OCI-LY3 (cell line): ENCODE measurements around the gene APOM.

Experiments used
- H2AFZ ChIP-seq: fragments of 200-600, 300-600 bp; shearing (Covaris generic); 2 replicates; pipeline ENCODE4 v1.6.0; 2014; ENCODE audit warnings: antibody characterized with exemption, low read depth, low read length
- H3K27ac ChIP-seq: fragments of 200-600, 300-600 bp; sonication (generic); 2 replicates; pipeline ENCODE4 v1.5.1; 2014; ENCODE audit warnings: mild to moderate bottlenecking, low read length, moderate library complexity, mixed read lengths
- H3K27me3 ChIP-seq: fragments of 200-600, 300-600 bp; sonication (generic); 2 replicates; pipeline ENCODE4 v1.6.1; 2014; ENCODE audit warnings: low read depth, low read length, mixed read lengths
- H3K36me3 ChIP-seq: fragments of 200-600, 300-600 bp; sonication (generic); replicated peaks from 2 replicates; pipeline ENCODE3; 2014; ENCODE audit warnings: low read depth, low read length, mixed read lengths
- H3K4me1 ChIP-seq: fragments of 300-600, 200-600 bp; sonication (generic); 2 replicates; pipeline ENCODE4 v1.6.1; 2014; ENCODE audit warnings: low read length, mixed read lengths
- H3K4me2 ChIP-seq: fragments of 200-600, 300-600 bp; sonication (generic); 2 replicates; pipeline ENCODE4 v1.6.1; 2014; ENCODE audit warnings: low read length, mixed read lengths
- H3K4me3 ChIP-seq: fragments of 300-600, 200-600 bp; sonication (generic); 2 replicates; pipeline ENCODE4 v1.5.1; 2014; ENCODE audit warnings: antibody characterized with exemption, mild to moderate bottlenecking, low read length, moderate library complexity
- H3K79me2 ChIP-seq: fragments of 300-600, 200-600 bp; shearing (Covaris generic); 2 replicates; pipeline ENCODE4 v1.6.1; 2014; ENCODE audit warnings: mild to moderate bottlenecking, low read length, mixed read lengths
- H3K9ac ChIP-seq: fragments of 300-600, 200-600 bp; shearing (Covaris generic); 2 replicates; pipeline ENCODE4 v1.6.0; 2014; ENCODE audit warnings: mild to moderate bottlenecking, low read length, moderate library complexity
- H3K9me3 ChIP-seq: fragments of 200-600, 300-600 bp; shearing (Covaris generic); 2 replicates; pipeline ENCODE4 v1.6.1; 2014; ENCODE audit warnings: low read length, mixed read lengths; ENCODE audit not compliant: insufficient read depth
- H4K20me1 ChIP-seq: fragments of 200-600, 300-600 bp; sonication (generic); 2 replicates; pipeline ENCODE4 v1.6.1; 2016; ENCODE audit warnings: low read length, mixed read lengths; ENCODE audit not compliant: insufficient read depth
- EZH2phosphoT487 ChIP-seq: fragments of 200-600 bp; shearing (Covaris generic); IDR thresholded peaks from 2 replicates; pipeline ENCODE4 v1.6.1; 2018; ENCODE audit warnings: antibody characterized with exemption, mixed run types, low read depth
- TF ChIP-seq, protein P1 (sequence below): fragments of 200-600, 300-600 bp; sonication (generic); IDR thresholded peaks from 2 replicates; pipeline ENCODE4 v1.5.1; 2014; ENCODE audit warnings: antibody characterized with exemption, low read length, low read depth

The APOM gene

DNA sequence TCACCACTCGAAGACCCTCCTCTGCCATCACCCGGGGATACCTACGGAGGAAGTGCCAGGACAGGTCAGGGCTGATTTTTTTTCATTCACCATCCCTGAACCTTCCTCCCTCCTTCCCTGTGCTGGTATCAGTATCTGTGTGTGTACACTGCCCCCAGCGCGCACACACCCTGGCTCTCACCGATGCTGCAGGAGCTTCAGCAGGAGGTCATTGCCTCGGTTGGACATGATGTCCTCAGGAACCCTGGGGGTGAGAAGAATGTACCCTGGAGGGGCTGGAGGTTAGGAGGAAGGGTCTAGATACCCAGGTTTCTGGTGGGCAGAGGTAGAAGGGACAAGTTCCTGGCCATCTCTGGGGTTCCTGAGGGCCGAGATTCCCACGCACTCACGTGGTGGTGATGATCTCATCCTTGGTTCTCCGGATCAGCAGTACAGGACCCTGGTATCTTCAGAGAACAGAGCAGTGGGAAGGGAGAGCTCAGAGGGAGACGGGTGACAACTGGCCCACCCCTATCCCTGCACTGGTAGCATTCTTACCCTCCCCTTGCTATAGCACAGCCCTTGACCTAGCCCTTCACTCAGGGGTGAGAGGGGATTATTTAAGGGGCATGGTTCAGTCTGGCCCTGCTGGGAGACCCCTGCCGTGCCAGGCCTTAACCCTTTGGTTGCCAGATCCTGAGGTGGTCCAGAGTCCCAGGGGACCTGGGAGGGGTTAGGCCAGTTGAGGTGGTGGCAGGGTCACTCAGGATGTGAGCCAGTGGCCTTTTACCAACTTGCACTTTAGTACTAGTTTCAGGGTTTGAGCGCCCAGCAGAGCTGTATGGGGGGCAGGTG, 32.4 kb downstream of the APOM start:
- H3K4me2 ChIP-seq, result no peak overlapping the region
- H3K4me1 ChIP-seq, result peaks cover 5% of the 10 kb centered on the region; the same call in 1 of the 2 replicates
- H4K20me1 ChIP-seq, result no peaks in the 10 kb centered on the region
- H3K27ac ChIP-seq, result no peak overlapping the region
- TF ChIP-seq EZH2phosphoT487, result no peak
- TF ChIP-seq, protein P1, sequence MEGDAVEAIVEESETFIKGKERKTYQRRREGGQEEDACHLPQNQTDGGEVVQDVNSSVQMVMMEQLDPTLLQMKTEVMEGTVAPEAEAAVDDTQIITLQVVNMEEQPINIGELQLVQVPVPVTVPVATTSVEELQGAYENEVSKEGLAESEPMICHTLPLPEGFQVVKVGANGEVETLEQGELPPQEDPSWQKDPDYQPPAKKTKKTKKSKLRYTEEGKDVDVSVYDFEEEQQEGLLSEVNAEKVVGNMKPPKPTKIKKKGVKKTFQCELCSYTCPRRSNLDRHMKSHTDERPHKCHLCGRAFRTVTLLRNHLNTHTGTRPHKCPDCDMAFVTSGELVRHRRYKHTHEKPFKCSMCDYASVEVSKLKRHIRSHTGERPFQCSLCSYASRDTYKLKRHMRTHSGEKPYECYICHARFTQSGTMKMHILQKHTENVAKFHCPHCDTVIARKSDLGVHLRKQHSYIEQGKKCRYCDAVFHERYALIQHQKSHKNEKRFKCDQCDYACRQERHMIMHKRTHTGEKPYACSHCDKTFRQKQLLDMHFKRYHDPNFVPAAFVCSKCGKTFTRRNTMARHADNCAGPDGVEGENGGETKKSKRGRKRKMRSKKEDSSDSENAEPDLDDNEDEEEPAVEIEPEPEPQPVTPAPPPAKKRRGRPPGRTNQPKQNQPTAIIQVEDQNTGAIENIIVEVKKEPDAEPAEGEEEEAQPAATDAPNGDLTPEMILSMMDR, result no peak
- H3K9me3 ChIP-seq, result no peaks in the 10 kb centered on the region
- H3K79me2 ChIP-seq, result no peaks in the 10 kb centered on the region
- H3K36me3 ChIP-seq, result peaks cover 2% of the 10 kb centered on the region
- H3K27me3 ChIP-seq, result no peaks in the 10 kb centered on the region
- H2AFZ ChIP-seq, result no peak overlapping the region
- no peak overlapping the region for H3K9ac ChIP-seq
- no peak overlapping the region for H3K4me3 ChIP-seq

DNA sequence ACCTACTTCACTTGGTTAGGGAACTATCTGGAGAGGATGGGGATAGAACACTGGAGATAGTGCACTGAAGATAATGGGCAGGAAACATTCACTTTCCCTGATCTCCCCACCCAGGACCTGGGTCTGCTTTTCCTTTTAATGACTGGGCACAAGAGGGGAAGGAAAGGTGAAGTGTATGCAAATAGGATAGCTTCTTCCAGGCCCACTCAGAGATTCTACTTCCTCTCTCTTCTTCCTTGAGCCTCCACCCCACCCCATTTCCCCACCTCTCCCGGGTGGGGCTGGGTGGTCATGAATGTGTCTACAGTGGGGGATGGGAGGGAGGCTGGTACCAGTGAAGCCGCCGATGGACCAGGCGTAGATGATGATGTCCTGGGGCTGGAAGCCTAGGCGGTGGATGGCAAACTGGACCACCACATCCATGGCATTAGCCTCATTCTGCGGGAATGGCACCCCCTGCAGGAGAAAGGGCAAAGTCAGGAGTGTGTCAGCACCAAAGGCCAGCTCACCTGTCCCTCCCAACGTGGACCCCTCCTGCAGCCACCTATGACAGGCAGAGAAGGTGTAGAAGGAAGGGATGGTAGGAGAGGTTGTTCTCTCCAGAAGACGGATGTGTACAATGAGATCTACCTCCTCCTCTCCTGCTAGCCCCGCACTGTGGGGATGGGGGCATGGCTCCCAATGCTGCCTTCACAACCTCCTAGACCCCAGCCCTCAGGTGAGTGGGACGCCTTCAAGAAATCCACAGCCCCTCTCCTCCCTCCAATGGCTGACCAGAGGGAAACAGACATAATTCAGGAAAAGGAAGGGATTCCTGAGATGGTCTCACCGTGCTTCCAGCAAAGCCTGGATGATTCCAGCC, 33.8 kb downstream of the APOM start:
- no peak overlapping the region for H3K4me3 ChIP-seq

DNA sequence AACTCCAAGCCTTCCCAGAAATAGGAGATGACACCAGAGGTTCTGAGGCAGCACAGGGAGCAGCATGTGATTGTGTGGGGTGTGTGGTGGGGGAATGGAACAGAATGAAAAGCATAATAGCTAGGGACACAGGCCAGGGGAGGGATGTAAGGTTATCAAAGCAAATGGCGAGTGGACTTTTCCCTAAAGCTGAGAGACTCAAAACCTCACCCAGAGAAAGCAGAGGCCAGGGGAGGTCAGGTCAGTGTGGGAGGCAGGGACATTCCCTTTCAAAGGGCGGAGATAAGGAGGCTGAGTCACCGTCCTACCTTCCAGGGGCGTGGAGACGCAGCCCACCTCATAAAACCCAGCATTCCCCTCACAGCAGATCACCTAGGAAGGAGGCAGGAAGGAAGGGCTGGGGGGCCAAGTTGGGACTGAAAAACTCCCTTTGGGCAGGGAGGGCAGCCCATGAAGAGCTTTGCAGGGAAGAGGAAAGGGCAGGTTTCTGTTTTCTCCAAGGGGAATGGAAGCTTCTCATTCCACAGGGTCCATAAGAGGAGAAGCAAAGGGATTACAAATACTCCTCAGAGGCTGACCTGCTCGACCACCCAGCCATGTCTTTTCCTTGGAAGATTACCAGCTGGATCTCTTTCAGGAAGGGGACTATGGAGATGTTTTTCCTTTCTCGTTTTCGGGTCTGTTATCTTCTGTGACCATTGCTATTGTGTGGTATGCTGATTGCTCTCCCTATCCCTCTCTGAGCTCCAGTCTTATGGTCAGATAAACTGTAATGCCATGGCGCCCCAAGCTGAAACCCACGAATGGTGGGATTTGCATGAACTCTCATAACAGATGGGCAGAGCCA, 34.8 kb downstream of the APOM start:
- Histone ChIP-seq H4K20me1 (no peaks in the 10 kb centered on the region), H3K27me3 (no peaks in the 10 kb centered on the region), H3K4me2 (no peak overlapping the region), H2AFZ (no peak overlapping the region), H3K27ac (no peak overlapping the region), H3K9ac (no peak overlapping the region), H3K4me1 (peaks cover 5% of the 10 kb centered on the region; the same call in 1 of the 2 replicates), H3K79me2 (no peaks in the 10 kb centered on the region), H3K4me3 (no peak overlapping the region), H3K36me3 (peaks cover 2% of the 10 kb centered on the region), H3K9me3 (no peaks in the 10 kb centered on the region)
- no peak for TF ChIP-seq EZH2phosphoT487
- TF ChIP-seq, protein P1, result no peak

More for the DNA sequence above, 33.8 kb downstream of the APOM start:
- peaks cover 5% of the 10 kb centered on the region; the same call in 1 of the 2 replicates for H3K4me1 ChIP-seq
- peaks cover 2% of the 10 kb centered on the region for H3K36me3 ChIP-seq
- H2AFZ ChIP-seq, result no peak overlapping the region
- no peaks in the 10 kb centered on the region for H3K9me3 ChIP-seq
- no peak overlapping the region for H3K4me2 ChIP-seq
- no peak overlapping the region for H3K9ac ChIP-seq
- TF ChIP-seq, protein P1, result peak; percentile 25; the same call in 1 of the 2 replicates
- no peak for TF ChIP-seq EZH2phosphoT487
- H3K27ac ChIP-seq, result no peak overlapping the region
- no peaks in the 10 kb centered on the region for H4K20me1 ChIP-seq
- H3K27me3 ChIP-seq, result no peaks in the 10 kb centered on the region
- no peaks in the 10 kb centered on the region for H3K79me2 ChIP-seq
